HFFc6 (cell line): ENCODE measurements around the gene VWA1. TPM values are rescaled to one million over a fixed set of nuclear protein-coding genes. Genes with fewer than 3 reads are reported as not detected.
"Not testable (repeated sequence)": the region's sequence is repeated elsewhere in the genome, so short reads cannot be mapped to it uniquely, and the experiment has no call there.

ENCODE experiments used
- DNase-seq: peaks from one replicate; pipeline ENCODE4 v3.0.0-alpha.2; 2018
- H3K27ac Mint-ChIP-seq: 2 replicates; pipeline ENCODE4 v1.8.0; 2020; ENCODE audit warnings: mild to moderate bottlenecking, mixed read lengths
- H3K27me3 Mint-ChIP-seq: 2 replicates; pipeline ENCODE4 v1.8.0; 2021; ENCODE audit warnings: mild to moderate bottlenecking, moderate library complexity, mixed read lengths; ENCODE audit not compliant: insufficient read depth
- H3K36me3 Mint-ChIP-seq: 2 replicates; pipeline ENCODE4 v1.8.0; 2021; ENCODE audit warnings: low read depth, mixed read lengths
- H3K4me1 Mint-ChIP-seq: 2 replicates; pipeline ENCODE4 v1.8.0; 2020; ENCODE audit warnings: low read depth, mixed read lengths
- H3K4me3 Mint-ChIP-seq: 2 replicates; pipeline ENCODE4 v1.8.0; 2020; ENCODE audit warnings: mild to moderate bottlenecking, moderate library complexity, mixed read lengths
- H3K9me3 Mint-ChIP-seq: 2 replicates; pipeline ENCODE4 v1.8.0; 2020; ENCODE audit warnings: mild to moderate bottlenecking, mixed read lengths
- CTCF ChIP-seq: fragments of 200-600 bp; sonication (generic); IDR thresholded peaks from 2 replicates; pipeline ENCODE4 v1.5.0; 2021; ENCODE audit warnings: antibody characterized with exemption, mild to moderate bottlenecking
- total RNA-seq, 6 experiments: library from RNA; stranded (reverse); fragmentation: NEBNext Ultra II Directional; extraction: Animal tissue kit (Norgen Biotek cat#: 25700); gene quantifications; 2 replicates in 1 of 6; 3 replicates in 5 of 6; pipeline ENCODE4 v1.2.3, GENCODE V29; 2021

VWA1 gene
- total RNA-seq, 6 experiments from 2014 or later: 0.12 to 0.33 (median 0.24) TPM; not detected in 1

DNA sequence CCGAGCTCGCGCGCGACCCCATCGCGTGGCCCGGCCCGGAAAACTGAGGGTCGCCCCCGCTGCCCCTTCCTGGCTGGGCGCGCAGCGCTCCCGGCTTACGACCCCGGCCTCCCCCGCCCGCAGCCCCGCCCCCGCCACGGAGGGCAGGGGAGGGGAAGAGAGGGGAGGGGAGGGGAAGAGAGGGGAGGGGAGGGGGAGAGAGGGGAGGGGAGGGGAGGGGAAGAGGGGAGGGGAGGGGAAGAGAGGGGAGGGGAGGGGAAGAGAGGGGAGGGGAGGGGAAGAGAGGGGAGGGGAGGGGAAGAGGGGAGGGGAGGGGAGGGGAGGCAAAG, 7.7 kb upstream of the VWA1 start:
- Mint-ChIP-seq H3K4me1 (peaks cover 14% of the 10 kb centered on the region), H3K4me3 (no peak overlapping the region), H3K27me3 (peaks cover 2% of the 10 kb centered on the region; the same call in 1 of the 2 replicates), H3K9me3 (peaks cover 5% of the 10 kb centered on the region), H3K27ac (no peak overlapping the region), H3K36me3 (no peaks in the 10 kb centered on the region)
- no peak for DNase-seq
- no peak for TF ChIP-seq CTCF

GRCh38 chr1:1428174-1428573, 7.3 kb upstream of the VWA1 start:
- Mint-ChIP-seq H3K9me3 (peaks cover 5% of the 10 kb centered on the region), H3K4me3 (no peak overlapping the region), H3K27me3 (peaks cover 2% of the 10 kb centered on the region; the same call in 1 of the 2 replicates), H3K36me3 (no peaks in the 10 kb centered on the region), H3K27ac (no peak overlapping the region), H3K4me1 (peaks cover 10% of the 10 kb centered on the region)
- no peak for TF ChIP-seq CTCF
- no peak for DNase-seq

DNA sequence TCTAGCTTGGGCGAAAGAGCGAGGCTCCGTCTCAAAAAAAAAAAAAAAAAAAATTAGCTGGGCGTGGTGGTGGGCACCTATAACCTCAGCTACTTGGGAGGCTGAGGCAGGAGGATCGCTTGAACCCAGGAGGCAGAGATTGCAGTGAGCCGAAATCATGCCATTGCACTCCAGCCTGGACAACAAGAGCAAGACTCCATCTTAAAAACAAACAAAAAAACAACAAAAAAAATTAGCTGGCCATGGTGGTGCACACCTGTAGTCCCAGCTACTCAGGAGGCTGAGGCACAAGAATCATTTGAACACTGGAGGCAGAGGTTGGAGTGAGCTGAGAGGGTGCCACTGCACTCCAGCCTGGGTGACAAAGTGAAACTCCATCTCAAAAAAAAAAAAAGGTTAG, 6.5 kb upstream of the VWA1 start:
- not testable (repeated sequence) for H3K27ac Mint-ChIP-seq, H3K4me3 Mint-ChIP-seq, H3K36me3 Mint-ChIP-seq, H3K9me3 Mint-ChIP-seq, H3K27me3 Mint-ChIP-seq, H3K4me1 Mint-ChIP-seq, DNase-seq

- Mint-ChIP-seq H3K4me3 (no peak overlapping the region), H3K27me3 (peaks cover 2% of the 10 kb centered on the region; the same call in 1 of the 2 replicates), H3K36me3 (no peaks in the 10 kb centered on the region), H3K4me1 (peaks cover 9% of the 10 kb centered on the region; the same call in 1 of the 2 replicates), H3K9me3 (peaks cover 5% of the 10 kb centered on the region), H3K27ac (no peak overlapping the region)
- no peak for TF ChIP-seq CTCF
- no peak for DNase-seq
Observed at GRCh38 chr1:1429671-1430073, 5.8 kb upstream of the VWA1 start.

DNA sequence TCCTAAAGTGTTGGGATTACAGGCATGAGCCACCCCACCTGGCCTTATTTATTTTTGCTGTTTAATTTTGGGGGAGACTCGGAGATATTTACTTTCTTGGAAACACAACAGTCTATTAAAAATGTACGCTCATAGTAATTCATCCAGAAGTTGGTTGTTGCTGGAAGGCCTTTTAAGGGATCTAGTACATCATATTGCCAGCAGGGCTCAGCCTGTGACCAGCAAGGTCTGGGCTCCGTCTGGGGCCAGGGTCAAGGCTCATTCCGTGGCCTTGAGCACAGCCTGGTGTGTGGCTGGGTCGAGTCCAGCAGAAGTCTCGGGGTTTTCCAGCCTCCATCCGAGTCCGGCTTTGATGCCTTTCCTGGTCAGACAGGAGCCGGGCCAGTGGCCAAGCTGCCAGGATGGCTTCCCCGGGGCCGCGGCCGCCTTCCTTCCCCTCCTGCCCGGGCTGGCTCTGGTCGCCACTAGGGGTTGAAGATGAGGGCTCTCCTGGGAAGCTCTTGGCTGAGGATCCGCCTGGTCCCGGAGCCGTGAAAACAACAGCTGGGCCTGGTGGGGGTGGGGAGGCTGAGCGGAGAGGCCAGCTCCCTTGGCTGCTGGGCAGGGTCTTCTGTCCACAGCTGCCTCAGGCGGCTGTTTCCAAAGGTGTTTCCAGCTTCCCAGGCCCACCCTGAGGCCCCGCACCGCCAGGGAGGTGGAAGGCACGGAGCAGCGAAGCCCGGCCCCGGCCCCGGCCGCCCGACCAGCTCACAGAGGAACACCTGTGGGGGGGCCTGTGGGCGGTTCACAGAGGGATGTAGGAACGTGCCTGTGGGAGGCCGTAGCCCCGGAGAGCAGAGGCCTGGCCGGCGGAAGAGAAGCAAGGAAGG, 5.1 kb upstream of the VWA1 start:
- no peak overlapping the region for H3K27ac Mint-ChIP-seq
- DNase-seq: no peak
- no peak; the same call in 1 of the 2 replicates for TF ChIP-seq CTCF
- H3K9me3 Mint-ChIP-seq: peaks cover 5% of the 10 kb centered on the region
- no peak overlapping the region for H3K4me3 Mint-ChIP-seq
- H3K36me3 Mint-ChIP-seq: no peaks in the 10 kb centered on the region
- peaks cover 2% of the 10 kb centered on the region; the same call in 1 of the 2 replicates for H3K27me3 Mint-ChIP-seq
- H3K4me1 Mint-ChIP-seq: peaks cover 9% of the 10 kb centered on the region; the same call in 1 of the 2 replicates

DNA sequence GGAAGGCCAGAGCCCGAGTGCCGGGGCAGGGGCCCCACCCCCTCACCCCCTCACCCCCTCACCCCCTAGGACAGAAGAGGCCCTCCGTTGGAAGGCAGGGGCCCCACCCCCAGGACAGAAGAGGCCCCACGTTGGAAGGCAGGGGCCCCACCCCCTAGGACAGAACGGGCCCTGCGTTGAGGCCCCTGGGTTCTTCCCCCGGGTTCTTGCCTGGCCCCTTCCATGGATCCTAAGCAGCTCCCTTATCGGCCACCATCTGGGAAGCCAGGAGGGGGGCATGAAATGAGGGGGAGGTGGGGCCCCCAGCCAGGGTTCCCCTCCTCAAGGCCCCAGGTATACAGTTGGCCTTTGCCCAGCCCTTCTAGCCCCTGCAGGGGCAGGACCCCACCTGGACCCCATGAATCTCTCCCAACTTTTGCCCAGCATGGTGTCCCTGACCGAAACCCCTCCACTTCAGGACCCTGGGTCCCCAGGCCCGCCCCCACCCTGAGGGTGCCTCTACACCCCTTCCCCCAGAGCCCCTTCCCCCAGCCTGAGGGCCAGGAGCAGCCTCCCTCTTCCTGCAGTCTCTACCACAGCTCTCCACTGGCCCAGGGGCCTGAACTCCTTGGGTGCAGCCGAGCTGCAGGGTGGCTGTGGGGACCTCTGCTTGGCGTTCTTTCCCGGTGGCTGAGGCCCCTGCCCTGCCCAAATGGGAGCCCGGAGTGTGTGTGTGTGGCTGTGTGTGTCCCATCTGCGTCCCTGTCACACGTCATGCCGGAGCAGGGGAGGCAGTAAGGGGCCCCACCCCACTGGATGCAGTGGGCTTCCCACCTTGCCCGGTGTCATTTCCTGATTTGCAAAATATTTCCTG, 4.3 kb upstream of the VWA1 start:
- H3K36me3 Mint-ChIP-seq: no peaks in the 10 kb centered on the region
- peaks cover 3% of the 10 kb centered on the region; the same call in 1 of the 2 replicates for H3K27me3 Mint-ChIP-seq
- H3K4me1 Mint-ChIP-seq: peaks cover 9% of the 10 kb centered on the region; the same call in 1 of the 2 replicates
- no peak for DNase-seq
- H3K4me3 Mint-ChIP-seq: no peak overlapping the region
- no peak for TF ChIP-seq CTCF
- H3K27ac Mint-ChIP-seq: no peak overlapping the region
- H3K9me3 Mint-ChIP-seq: peaks cover 5% of the 10 kb centered on the region
